DMS 273 (cell line): Measurements from ENCODE around the gene CSRP2.

Experiments used
- DNase-seq: peaks from one replicate; lab custom pipeline; 2025; ENCODE audit not compliant: unreplicated experiment; lab: John Stamatoyannopoulos, UW

The CSRP2 gene

GRCh38 chr12:76878899-76879709, at the start of gene CSRP2:
TSS of gene CSRP2 (minus strand) at chr12:76879019. CDS start at chr12:76866260, 12,759 bp downstream.
- peak; percentile 94 for DNase-seq

- peak; percentile 81 for DNase-seq
Measured at GRCh38 chr12:76927170-76927784, 48.5 kb upstream of the CSRP2 start.

GRCh38 chr12:76925135-76925534, 46.3 kb upstream of the CSRP2 start:
- DNase-seq: no peak

- peak; percentile 26 for DNase-seq
Measured at GRCh38 chr12:76922866-76923265, 44.0 kb upstream of the CSRP2 start.

- no peak for DNase-seq
Measured at GRCh38 chr12:76921891-76922664, 43.3 kb upstream of the CSRP2 start.

GRCh38 chr12:76921100-76921471, 42.3 kb upstream of the CSRP2 start:
- DNase-seq: no peak

- no peak for DNase-seq
Measured at GRCh38 chr12:76920172-76921099, 41.6 kb upstream of the CSRP2 start.

- DNase-seq: peak; percentile 25
Measured at GRCh38 chr12:76919383-76920171, 40.8 kb upstream of the CSRP2 start.

GRCh38 chr12:76916170-76916540, 37.3 kb upstream of the CSRP2 start:
- DNase-seq: no peak

- DNase-seq: no peak
Measured at GRCh38 chr12:76915361-76916169, 36.7 kb upstream of the CSRP2 start.

GRCh38 chr12:76914102-76914859, 35.5 kb upstream of the CSRP2 start:
- DNase-seq: no peak

GRCh38 chr12:76909290-76909689, 30.5 kb upstream of the CSRP2 start:
- no peak for DNase-seq

GRCh38 chr12:76908303-76909017, 29.6 kb upstream of the CSRP2 start:
- no peak for DNase-seq

- DNase-seq: no peak
Measured at GRCh38 chr12:76901628-76902380, 23.0 kb upstream of the CSRP2 start.

- no peak for DNase-seq
Measured at GRCh38 chr12:76899522-76899921, 20.7 kb upstream of the CSRP2 start.

- DNase-seq: no peak
Measured at GRCh38 chr12:76898442-76898841, 19.6 kb upstream of the CSRP2 start.

GRCh38 chr12:76896274-76896673, 17.5 kb upstream of the CSRP2 start:
- DNase-seq: no peak
